Airway epithelial cell (primary cell): ENCODE measurements around the gene SLC10A6. TPM values are rescaled to one million over a fixed set of nuclear protein-coding genes. Genes with fewer than 3 reads are reported as not detected.

Source experiments
- total RNA-seq: library from RNA; depleted of rRNA; stranded (reverse); fragments of >200 nt; gene quantifications from 2 replicates; pipeline ENCODE4 v1.2.3, GENCODE V29; 2015

The SLC10A6 gene, protein sequence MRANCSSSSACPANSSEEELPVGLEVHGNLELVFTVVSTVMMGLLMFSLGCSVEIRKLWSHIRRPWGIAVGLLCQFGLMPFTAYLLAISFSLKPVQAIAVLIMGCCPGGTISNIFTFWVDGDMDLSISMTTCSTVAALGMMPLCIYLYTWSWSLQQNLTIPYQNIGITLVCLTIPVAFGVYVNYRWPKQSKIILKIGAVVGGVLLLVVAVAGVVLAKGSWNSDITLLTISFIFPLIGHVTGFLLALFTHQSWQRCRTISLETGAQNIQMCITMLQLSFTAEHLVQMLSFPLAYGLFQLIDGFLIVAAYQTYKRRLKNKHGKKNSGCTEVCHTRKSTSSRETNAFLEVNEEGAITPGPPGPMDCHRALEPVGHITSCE
- 1.2 and 3.0 TPM in 2 replicates for total RNA-seq

DNA sequence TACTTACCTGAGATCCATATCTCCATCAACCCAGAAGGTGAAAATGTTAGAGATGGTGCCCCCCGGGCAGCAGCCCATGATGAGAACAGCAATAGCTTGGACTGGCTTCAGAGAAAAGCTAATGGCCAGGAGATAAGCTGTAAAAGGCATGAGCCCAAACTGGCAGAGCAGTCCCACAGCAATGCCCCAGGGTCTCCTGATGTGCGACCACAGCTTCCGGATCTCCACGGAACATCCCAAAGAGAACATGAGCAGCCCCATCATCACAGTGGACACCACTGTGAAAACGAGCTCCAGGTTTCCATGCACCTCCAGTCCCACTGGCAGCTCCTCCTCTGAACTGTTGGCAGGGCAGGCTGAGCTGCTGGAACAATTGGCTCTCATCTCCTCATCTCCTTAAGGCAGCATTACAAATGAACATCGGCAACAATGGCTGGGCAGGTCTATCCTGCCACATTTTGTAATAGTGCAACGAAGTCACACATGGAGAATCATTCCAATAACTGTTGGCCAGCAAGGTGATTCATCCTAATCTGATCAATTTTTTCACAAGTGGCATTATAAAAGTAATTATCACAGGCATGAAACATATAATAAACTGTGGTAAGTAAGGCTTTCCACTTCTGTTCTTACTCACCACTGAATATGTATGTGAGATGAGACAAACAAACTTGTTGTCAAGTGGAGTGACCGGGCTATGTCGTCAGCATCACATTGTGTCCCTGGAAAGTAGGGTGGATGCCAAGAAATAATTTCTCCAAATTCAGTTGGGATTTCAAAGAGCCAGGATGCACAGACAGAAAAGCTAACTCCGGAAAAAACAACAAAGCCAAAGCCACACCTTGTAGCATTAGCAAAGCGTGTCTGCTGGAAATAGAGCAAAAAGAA, at the start of gene SLC10A6:
Gene SLC10A6 (minus strand): TSS at position 653 of the 888 bp plus-strand sequence. CDS start 269 bp downstream, at position 384.

GRCh38 chr4:86891762-86892635, 42.8 kb upstream of the SLC10A6 start, which contains the start of gene C4orf36:
Gene C4orf36 (minus strand): TSS chr4:86892422. CDS start chr4:86891520, 902 bp downstream.

Other genes starting within 250 kb of the SLC10A6 start
- 1.1 and 3.5 TPM in 2 replicates for gene C4orf36, start 43.0 kb upstream of the SLC10A6 start, total RNA-seq
- gene AFF1, start 85.6 kb upstream of the SLC10A6 start, total RNA-seq, result 15.7 and 17.1 TPM in 2 replicates